Measurements from ENCODE around the gene ACTN1.
A peak's percentile ranks its signal among the peaks of the same experiment; 100 is the strongest.
"Not testable (repeated sequence)": the region's sequence is repeated elsewhere in the genome, so short reads cannot be mapped to it uniquely, and the experiment has no call there.

Gene ACTN1

DNA sequence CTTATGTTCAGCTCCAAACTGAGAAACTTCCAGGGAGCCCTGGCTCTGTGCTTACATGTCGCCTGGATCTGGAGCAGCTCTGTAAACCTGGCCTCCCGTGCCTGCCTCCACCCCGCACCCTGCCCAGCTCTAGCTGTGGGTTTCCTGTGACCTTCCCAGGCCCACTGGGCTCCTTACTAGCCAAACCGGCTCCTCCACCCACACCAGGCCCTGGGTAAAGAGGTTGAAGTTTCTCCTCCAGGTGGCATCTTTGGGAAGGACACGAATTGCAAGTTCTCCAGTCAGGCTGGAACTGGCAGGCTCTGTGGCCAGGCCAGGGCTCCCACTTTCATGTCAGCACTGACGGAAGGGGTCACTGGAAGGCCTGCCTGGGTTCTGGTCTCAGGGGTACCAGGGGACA, 125.4 kb downstream of the ACTN1 start:
- no peak for DNase-seq

DNA sequence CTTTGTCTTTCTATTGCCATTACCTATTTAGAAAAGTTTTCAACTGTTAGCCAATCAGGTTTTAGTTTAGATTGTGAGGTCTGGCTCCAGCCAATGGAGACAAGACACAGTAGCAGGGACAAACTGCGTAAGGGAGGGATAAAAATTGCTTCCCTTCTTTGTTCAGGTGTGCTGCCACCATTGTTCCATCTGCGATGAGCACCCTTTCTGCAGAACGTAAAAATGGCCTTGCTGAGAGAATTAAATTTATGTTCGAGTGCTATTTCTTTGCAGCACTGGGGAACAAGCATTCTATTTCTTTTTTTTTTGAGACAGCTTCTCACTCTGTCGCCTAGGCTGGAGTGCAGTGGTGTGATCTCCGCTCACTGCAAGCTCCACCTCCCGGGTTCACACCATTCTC, 126.6 kb downstream of the ACTN1 start:
- DNase-seq: not testable (repeated sequence)

DNA sequence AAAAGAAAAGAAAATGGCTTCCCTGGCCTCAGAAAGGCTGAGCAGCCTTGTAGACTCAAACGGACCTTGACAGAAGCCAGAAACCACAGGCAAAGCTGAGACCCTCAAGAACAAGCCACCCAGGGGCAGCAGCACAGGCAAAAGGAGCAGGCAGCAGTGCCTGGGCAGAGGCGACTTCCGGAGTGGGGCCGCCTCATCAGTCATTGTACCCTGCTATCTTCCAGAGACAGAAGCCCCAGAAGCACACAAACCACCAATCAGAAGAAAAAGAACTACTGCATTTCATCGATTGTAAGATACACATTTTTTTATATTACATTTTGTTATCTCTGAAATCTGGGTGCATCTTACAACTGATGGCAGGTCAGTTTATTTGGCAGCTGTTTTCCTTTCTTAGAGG, 128.0 kb downstream of the ACTN1 start:
- no peak for DNase-seq

DNA sequence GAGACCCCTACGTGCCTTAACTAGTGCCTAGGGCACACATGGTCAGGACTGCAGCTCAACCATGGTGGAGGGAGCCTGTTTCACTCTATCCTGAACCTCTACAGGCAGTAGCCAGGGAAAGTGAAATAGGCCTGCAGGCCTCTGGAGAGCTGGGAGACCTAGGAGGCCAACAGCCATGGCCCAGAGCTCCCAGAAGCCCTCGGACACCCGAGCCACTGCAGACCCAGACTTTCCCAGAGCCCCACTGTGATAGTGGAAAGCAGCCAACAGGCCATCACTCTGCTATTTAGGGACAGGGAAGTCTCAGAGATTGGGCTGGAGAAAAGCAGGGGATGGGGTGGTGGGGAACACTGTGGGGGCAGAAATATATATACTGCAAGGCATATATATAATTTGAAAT, 129.7 kb downstream of the ACTN1 start:
- DNase-seq: no peak

DNA sequence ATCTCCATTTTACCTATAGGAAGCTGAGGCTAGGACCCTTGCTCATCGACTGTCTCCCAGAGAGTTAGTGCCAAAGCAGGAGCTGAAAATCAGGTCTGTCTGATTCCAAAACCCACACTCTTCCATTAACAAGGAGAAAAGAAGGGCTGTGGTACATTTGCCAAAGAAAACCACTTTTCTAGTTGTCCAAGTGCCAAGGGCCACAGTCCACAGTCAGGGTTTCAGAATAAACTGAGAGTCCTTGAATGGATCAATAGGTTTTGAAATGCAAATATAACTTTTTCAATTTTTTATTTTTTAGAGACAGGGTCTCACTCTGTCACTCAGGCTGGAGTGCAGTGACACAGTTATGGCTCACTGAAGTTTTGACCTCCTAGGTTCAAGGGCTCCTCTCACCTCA, 130.8 kb downstream of the ACTN1 start:
- DNase-seq: no peak

DNA sequence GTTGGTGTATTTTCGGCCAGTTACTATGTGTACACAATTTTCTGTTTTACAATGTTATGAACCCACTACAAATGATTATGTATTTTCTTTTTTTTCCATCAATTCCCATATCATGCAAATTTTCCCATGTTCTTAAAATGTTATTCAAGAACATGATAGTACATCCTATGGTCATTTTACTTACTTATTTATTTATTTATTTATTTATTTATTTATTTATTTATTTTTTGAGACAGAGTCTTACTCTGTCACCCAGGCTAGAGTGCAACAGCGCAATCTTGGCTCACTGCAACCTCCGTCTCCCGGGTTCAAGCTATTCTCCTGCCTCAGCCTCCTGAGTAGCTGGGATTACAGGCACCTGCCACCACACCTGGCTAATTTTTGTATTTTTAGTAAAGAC, 131.5 kb downstream of the ACTN1 start:
- not testable (repeated sequence) for DNase-seq

DNA sequence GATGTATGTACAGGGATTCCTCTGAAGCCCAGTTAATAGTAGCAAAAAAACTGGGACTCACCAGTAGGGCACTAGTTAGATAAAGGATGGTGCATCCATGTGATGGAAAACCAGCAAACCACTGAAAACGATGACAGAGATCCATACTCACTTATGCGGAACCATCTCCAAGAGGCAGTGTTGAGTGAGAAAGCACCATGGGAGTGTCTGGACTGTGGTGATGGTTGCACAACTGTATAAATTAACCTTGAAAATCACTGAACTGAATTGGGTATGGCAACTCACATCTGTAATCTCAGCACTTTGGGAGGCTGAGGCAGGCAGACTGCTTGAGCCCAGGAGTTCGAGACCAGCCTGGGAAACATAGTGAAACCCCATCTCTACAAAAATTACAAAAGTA, 132.6 kb downstream of the ACTN1 start:
- no peak for DNase-seq

DNA sequence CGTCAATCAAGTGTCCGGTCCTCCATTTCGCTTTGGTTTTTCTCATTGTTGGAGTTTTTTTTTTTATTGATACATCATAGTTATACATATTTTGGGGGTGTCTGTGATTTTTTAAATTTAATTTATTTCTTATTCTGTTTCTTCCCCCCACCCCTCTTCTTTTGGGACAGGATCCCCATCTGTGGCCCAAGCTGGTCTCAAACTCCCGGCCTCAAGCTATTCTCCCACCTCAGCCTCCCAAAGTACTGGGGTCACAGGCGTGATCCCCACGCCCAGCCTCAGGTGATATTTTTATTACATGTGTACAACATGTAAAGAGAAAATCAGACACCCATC, 134.9 kb downstream of the ACTN1 start:
- no peak for DNase-seq

DNA sequence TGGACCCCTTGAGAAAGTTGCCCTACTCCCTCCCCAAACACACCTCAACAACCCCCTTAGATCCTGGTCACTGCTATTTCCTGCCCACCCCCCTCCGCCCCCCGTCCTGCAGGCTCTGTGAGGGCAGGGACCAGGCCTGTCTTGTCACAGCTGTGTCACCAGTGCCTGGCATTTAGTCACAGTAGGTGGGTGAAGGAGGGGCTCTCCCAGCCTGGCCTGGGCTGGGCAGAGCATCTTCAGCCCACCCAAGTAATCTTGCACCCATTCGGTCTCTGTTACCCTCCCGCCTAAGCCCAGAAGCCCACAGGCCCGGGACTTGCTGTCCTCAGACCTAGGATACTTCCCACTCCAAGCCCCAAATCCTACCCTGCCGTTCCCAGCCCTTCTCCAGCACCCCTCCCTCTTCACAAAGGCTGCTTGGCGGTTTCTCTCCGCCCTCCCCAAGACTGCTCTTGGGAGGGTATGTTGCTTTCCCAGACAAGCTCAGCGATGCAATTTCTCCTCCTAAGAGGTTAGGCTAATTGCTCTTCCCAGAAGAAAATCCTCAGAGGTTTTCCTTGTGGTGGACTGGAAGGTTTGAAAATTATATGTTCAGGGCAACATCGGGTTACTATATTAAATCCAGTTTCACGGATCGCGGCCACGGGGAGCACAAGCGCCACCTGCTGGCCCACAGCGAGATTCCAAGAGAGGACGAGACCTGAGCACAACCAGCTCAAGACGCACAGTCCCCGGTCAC, 135.5 kb downstream of the ACTN1 start:
- DNase-seq: peak in 1 of 2 experiments; percentile 55

DNA sequence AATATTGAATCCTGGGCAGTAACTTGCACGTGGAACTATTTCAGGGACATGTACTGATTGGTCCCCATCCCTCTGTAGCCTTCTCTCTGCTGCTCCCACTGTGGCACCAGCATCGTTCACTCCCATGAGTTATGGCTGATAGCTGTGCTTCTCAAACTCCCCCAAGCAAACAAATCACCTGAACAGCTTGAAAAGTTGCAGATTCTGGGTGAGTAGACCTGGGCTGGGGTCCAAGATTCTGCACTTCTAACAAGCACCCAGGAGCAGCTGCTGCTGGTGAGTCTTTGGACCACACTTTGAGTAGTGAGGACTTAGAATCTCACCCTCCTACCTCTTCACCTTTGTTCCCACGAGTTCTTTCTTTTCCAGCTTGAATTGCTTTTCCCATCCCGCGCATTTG, 136.8 kb downstream of the ACTN1 start:
- DNase-seq: no peak

DNA sequence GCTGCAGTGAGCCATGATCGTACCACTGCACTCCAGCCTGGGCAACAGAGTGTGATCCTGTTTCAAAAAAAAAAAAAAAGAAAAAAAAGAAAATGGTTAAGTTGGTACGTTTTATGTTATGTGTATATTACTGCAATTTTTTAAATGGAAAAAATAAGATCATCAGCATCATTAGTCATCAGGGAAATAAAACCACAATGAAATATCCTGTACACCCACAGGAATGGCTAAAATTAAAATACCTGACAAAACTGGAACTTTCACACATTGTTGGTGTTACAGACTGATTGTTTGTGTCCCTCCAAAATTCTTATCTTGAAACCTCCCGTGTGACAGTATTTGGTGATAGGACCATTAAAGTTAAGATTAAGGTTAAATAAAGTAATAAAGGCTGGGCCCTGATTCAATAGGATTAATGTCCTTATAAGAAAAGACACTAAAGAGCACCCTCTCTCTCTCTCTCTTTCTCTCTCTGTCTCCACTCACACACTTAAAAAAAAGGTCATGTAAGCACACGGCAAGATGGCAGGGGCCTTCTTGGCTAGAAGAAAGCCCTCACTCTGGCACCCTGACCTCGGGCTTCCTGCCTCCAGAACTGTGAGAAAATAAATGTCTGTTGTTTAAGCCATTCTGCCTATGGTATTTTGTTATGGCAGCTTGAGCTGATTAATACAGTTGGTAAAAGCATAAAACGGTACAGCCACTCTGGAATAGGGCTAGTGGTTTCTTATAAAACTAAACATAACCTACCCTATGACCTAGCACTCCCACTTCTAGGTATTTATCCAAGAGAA, 137.9 kb downstream of the ACTN1 start:
- no peak for DNase-seq

DNA sequence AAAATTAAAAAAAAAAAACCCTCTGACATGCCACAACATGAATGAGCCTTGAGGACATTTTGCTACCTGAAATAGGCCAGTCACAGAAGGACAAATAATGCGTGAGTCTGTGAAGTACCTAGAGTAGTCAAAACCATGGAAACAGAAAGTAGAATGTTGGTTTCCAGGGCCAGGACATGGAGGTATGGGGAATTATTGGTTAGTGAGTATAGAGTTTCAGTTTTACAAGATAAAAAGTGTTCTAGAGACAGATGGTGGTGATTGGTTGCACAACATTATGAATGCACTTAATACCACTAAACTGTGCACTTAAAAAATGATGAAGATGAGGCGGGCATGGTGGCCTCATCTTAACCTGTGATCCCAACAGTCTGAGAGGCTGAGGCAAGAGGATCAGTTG, 138.6 kb downstream of the ACTN1 start:
- DNase-seq: no peak

DNA sequence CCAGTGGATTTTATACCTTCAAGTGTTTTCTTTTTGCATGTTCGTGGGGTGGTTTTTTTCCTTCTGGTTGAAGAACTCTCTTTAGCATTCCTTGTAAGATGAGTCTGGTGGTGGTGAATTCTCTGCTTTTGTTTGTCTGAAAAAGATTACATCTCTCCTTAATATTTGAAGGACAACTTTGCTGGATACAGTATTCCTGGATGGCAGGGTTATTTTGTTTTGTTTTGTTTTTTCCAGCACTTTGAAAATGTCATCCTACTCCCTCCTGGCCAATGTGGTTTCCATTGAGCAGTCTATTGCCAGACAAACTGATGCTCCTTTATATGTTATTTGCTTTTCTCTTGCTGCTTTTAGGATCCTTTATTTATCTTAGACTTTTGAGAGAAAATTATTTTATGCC, 143.0 kb downstream of the ACTN1 start:
- DNase-seq: no peak

DNA sequence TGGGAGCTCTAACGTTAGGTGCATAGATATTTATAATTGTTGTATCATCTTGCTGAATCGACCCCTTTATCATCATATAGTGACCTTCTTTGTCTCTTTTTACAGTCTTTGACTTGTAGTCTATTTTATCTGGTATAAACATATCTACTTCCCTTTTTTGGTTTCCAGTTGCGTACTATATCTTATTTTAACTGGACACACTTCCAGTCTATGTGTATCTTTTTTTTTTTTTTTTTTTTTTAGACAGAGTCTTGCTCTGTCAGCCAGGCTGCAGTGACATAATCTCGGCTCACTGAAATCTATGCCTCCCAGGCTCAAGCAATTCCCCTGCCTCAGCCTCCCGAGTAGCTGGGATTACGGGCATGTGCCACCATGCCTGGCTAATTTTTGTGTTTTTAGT, 144.3 kb downstream of the ACTN1 start:
- no peak for DNase-seq

DNA sequence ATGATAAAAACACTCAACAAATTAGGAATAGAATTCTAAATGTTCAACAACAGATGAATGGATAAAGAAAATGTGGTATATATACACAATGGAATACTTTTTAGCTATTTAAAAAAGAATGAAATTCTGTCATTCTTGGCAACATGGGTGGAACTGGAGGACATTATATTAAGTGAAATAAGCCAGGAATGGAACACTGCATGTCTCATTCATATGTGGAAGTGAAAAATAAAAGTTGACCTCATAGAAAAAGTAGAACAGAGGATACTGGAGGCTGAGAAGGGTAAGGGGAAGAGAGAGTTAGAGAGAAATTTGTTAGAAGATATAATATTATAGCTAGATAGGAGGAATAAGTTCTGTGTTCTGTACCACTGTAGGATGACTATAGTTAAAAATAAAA, 150.4 kb downstream of the ACTN1 start:
- no peak for DNase-seq

DNA sequence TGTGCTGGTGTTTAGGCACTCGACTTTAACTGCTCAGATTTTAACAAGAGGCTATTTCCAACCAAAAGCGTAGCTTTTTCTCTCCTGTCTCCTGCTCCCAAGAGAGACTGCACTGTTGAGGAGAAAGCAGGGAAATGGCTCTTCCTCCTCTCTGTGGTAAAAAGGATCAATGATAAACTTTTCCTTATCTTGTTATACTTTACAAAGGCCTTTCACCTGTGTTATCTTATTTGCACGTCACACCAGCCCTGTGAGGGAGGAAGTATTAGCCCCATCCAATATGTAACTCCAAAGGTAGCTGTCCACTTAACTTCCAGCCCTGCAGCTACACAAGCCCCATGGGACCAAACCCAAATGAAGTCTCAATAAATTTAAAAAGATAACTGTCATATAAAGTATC, 153.4 kb downstream of the ACTN1 start:
- no peak for DNase-seq

DNA sequence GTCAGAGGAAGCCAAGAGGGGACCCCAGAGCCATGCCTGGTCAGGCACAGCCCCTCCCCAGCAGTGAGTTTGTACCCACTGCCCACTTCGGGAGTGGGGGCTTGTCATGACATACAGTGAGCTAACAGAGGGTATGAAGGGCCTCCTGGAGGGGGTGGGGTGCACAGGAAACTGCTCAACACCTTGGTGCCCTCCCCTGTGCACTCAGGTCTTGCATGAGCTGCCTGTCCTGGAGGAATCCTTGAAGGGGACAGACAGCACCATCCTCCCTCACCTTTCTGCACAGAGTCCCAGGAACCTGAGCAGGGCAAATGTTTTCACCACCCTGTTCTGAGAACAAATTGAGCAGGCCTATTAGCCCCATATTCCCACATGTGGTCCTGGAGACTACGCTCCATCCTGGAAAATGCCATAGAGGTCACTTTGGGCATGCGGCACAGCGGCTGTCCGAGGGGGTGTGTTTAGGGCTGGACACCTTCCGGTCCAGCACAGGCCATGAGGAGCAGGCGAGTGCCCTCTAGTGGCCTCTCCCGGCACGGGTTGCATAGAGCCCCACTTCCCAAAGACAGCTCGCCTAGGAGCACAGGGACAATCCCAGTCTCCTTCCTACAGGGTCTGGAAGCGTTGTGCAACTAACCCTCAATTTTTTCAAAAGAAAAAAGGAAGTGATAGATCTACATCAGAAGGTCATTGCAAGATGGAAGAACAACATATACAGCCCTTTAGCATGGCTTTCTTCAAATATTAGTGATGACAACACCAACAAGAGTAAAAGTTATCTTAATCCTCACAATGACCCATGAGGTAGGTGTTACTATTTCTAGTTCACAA, 154.4 kb downstream of the ACTN1 start:
- DNase-seq: peak; percentile 45 to 73

DNA sequence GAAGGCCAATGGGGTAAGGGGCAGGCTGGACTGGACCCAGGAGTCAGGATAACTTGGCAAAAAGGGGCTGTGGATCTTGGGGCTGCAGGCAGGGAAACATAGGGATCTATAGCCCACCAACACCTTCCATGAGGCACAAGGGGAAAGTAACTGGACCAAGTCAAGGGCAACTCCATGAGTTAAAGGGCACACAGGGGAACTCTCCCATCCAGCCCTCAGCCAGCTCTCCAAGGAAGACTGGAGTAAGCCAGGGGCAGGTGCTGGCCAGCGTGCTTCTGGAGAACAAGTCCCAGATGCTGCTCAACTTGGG, 154.9 kb downstream of the ACTN1 start:
- no peak for DNase-seq

Measured in SW 1271 (cell line).